Measurements from ENCODE around the gene RAB5IF.

RAB5IF gene

DNA sequence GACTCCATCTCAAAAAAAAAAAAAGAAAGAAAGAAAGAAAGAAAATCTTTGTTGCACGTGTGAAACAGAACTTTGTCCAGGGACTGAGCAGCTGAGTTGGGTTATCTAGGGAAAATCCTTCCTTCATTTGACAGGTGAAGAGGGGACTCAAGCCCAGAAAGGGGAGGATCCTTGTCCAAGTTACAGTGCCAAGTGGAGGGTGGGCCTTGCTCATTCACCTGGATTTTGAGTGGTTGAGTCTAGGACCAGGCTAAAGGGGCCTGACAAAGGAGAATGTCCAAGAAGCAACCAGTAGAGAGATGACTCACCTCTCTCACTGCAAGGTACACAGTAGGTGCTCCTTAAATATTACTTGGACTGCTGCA lies 29.5 kb upstream of the RAB5IF start:
- H3K27ac Mint-ChIP-seq, result peak overlapping the region; percentile 90
- ATAC-seq (ENCODE audit: low read depth) (no peak), DNase-seq (ENCODE audit: low spot score in 2 of 2) (no peak)
- H3K4me1 Mint-ChIP-seq, result peaks cover 30% of the 10 kb centered on the region
- H3K27me3 Mint-ChIP-seq, result no peaks in the 10 kb centered on the region
- no peaks in the 10 kb centered on the region for H3K9me3 Mint-ChIP-seq
- no peak overlapping the region for H3K4me3 Mint-ChIP-seq
- H3K36me3 Mint-ChIP-seq, result peaks cover 7% of the 10 kb centered on the region

DNA sequence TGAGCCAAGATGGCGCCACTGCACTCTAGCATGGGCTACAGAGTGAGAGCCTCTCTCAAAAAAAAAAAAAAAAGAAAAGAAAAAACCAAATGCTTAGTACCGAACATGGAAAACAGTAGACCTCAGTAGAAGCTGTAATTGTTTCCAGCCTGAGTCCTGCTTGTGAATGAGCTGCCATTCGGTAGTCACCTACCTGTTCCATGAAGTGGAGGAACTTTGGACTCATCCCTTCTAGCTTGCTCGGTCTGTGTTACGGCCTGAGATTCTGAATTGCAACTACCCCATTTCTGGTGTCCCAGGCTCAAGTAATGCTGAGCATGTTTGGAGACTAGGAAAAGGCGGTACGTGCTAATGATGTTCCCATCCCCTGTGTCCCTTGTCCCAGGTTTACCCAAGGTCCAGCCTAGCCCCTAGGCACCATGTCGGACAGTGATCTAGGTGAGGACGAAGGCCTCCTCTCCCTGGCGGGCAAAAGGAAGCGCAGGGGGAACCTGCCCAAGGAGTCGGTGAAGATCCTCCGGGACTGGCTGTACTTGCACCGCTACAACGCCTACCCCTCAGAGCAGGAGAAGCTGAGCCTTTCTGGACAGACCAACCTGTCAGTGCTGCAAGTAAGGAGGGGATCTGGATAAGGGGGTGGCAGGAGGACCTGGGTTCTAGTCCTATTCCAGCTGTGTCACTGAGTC lies 27.1 kb upstream of the RAB5IF start:
- DNase-seq (ENCODE audit: low spot score in 2 of 2), result no peak
- Mint-ChIP-seq H3K27ac (no peak overlapping the region), H3K4me1 (peaks cover 21% of the 10 kb centered on the region), H3K27me3 (no peaks in the 10 kb centered on the region), H3K4me3 (no peak overlapping the region), H3K36me3 (peaks cover 15% of the 10 kb centered on the region), H3K9me3 (no peaks in the 10 kb centered on the region)
- ATAC-seq (ENCODE audit: low read depth), result no peak

DNA sequence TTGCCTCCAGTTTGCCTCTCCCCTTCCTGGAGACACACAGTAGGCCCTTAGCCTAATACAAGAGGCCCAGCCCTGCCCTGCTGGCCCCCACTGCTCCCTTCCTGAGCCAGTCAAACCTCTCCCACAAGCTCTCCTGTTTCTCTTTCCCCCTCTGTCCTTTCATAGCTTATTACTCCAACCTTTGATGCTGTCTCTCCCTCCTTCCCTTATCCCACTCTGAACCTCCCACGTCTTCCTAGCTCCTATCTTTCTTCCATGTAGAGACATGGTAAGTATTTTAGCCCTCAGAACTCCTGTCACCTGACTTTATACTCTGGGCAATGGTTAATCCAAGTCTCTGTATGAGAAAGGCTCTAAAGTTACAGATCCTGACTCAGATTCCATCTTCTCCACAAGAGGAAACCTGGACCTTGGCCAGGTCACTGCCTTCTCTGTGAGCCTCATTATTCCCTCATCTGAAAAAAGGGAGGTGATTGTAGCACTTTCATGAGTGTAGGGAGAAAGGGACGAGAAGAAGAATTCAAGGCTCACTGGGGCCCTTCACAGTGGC lies 25.5 kb upstream of the RAB5IF start:
- no peak overlapping the region for H3K4me3 Mint-ChIP-seq
- no peak for DNase-seq (ENCODE audit: low spot score in 2 of 2)
- ATAC-seq (ENCODE audit: low read depth), result no peak

DNA sequence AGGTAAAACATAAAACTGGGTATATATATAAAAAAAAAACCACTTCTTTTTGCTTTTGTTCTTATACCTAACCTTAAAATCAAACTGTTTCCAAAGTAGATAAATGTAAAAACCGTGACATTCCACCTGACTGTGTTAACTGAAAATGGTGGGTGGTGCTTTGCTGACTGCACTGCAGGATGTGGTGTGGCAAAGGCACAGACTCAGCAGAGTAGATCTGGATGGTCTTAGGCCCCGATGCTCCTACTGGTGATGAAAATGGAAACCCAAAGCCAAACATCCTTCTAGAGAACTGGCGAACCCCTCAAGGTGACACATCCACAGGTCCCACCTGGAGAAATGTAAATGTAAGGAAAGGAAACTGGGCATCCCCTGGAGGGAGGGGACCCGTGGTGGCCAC lies 23.3 kb upstream of the RAB5IF start:
- Mint-ChIP-seq H3K36me3 (peaks cover 18% of the 10 kb centered on the region), H3K4me3 (no peak overlapping the region), H3K27ac (no peak overlapping the region), H3K9me3 (no peaks in the 10 kb centered on the region), H3K4me1 (peaks cover 10% of the 10 kb centered on the region), H3K27me3 (no peaks in the 10 kb centered on the region)
- DNase-seq (ENCODE audit: low spot score in 2 of 2) (no peak), ATAC-seq (ENCODE audit: low read depth) (no peak)

More for the DNA sequence above, 25.5 kb upstream of the RAB5IF start:
- H3K9me3 Mint-ChIP-seq, result no peaks in the 10 kb centered on the region
- H3K4me1 Mint-ChIP-seq, result peaks cover 16% of the 10 kb centered on the region
- H3K27me3 Mint-ChIP-seq, result no peaks in the 10 kb centered on the region
- H3K36me3 Mint-ChIP-seq, result peaks cover 18% of the 10 kb centered on the region
- peak overlapping the region; percentile 68 for H3K27ac Mint-ChIP-seq

DNA sequence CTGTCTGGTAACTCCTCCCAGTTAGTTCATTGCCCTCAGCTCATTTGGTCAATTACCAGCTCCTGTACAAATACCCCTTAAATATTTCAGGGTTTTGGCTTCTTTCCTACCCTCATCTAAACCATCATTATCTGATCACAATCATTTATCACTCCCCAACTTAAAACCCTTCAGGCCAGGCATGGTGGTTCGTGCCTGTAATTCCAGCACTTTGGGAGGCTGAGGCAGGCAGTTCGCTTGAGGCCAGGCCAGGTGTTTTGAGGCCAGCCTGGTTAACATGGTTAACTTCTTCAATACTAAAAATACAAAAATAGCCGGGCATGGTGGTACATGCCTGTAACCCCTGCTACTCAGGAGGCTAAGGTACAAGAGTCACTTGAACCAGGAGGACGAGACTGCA lies 22.8 kb upstream of the RAB5IF start:
- Mint-ChIP-seq H3K9me3 (no peaks in the 10 kb centered on the region), H3K27ac (no peak overlapping the region), H3K4me1 (peaks cover 10% of the 10 kb centered on the region), H3K27me3 (no peaks in the 10 kb centered on the region), H3K4me3 (no peak overlapping the region), H3K36me3 (peaks cover 18% of the 10 kb centered on the region)
- no peak for DNase-seq (ENCODE audit: low spot score in 2 of 2)
- ATAC-seq (ENCODE audit: low read depth), result no peak

DNA sequence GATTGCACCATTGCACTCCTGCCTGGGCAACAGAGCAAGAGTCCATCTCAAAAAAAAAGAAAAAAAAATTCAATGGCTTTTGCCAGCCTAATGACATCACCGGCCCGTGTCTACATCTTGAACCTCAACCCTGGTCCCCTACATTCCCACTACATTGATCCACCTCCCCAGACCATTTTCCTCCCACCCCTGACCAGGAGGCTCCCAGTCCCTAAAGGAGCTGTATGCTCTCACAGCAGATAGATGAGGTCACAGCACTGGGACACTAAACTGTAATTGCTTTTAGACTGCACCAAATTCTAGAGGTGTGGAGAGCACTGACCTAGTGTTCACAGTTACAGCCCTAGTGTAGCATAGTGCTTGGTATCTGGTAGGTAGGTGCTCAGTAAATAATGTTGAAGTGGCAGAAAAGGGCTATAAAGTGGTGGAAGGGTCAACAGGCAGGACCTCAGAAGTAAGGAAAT lies 21.5 kb upstream of the RAB5IF start:
- no peak overlapping the region for H3K4me3 Mint-ChIP-seq
- no peak for ATAC-seq (ENCODE audit: low read depth)

DNA sequence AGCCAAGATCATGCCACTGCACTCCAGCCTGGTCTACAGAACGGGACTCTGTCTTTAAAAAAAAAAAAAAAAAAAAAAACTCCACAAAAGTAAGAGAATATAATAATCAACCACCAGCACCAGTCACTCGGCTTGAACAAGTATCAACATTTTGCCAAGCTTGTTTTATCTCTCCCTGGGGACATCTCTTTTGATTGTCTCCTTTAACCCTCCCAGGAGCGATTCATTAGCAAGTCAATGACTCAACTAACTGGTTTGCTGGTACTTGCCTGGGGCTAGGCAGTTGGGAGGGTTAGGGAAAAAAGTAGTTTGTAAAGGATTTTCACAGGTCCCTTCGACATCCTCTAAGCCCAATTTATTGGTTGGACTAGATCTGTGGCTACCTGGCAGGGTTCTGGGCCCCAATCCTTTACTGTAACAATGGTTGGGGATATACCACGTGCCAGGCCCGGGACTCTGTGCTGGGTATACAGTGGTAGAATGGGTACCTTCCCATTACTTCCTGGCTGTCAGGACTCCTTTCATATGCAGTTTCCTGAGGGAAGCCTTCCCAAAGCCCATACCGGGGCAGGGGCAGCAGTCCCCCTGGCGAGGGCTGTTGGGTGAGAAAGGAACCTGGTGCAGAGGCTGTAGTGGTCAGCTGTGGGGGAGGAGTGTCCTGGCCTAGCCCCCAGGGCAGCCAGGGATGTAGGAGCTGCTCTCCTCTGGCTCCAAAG lies 20.0 kb upstream of the RAB5IF start:
- no peak overlapping the region for H3K4me3 Mint-ChIP-seq
- DNase-seq (ENCODE audit: low spot score in 2 of 2) (no peak), ATAC-seq (ENCODE audit: low read depth) (no peak)
- no peak overlapping the region for H3K27ac Mint-ChIP-seq
- no peaks in the 10 kb centered on the region for H3K9me3 Mint-ChIP-seq
- peaks cover 11% of the 10 kb centered on the region for H3K36me3 Mint-ChIP-seq
- peaks cover 14% of the 10 kb centered on the region for H3K4me1 Mint-ChIP-seq
- no peaks in the 10 kb centered on the region for H3K27me3 Mint-ChIP-seq

More for the DNA sequence above, 21.5 kb upstream of the RAB5IF start:
- Mint-ChIP-seq H3K4me1 (peaks cover 14% of the 10 kb centered on the region), H3K27ac (no peak overlapping the region), H3K9me3 (no peaks in the 10 kb centered on the region), H3K27me3 (no peaks in the 10 kb centered on the region), H3K36me3 (peaks cover 18% of the 10 kb centered on the region)
- DNase-seq (ENCODE audit: low spot score in 2 of 2), result no peak

DNA sequence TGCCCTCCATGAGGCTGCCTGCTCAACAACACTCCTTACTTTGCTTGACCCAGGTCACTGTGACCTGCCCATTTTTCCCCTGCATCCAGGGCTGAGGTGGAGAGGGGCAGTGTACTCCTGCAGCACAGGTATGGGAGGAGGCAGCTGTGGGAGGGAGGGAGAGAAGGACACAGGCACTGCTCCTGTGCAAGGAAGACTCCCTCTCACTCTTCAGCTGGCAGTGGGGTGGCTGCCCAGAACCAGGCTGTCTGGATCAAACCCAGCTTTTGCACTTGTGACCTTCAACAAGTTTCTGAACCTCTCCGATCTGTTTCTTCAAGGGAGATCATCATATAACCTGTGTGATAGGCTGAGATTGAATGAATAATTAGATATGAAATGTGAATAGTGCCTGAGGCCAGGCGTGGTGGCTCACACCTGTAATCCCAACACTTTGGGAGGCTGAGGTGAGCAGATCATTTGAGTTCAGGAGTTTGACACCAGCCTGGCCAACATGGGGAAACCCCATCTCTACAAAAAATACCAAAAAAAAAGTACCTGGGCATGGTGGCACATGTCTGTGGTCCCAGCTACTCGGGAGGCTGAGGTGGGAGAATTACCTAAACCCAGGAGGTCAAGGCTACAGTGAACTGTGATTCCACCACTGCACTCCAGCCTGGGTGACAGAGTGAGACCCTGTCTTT lies 18.1 kb upstream of the RAB5IF start:
- ATAC-seq (ENCODE audit: low read depth) (peak; percentile 44), DNase-seq (ENCODE audit: low spot score in 2 of 2) (no peak)
- no peak overlapping the region for H3K4me3 Mint-ChIP-seq
- H3K4me1 Mint-ChIP-seq, result peaks cover 14% of the 10 kb centered on the region
- peak overlapping the region; percentile 81 for H3K27ac Mint-ChIP-seq
- no peaks in the 10 kb centered on the region for H3K27me3 Mint-ChIP-seq
- no peaks in the 10 kb centered on the region for H3K9me3 Mint-ChIP-seq
- peaks cover 11% of the 10 kb centered on the region for H3K36me3 Mint-ChIP-seq

DNA sequence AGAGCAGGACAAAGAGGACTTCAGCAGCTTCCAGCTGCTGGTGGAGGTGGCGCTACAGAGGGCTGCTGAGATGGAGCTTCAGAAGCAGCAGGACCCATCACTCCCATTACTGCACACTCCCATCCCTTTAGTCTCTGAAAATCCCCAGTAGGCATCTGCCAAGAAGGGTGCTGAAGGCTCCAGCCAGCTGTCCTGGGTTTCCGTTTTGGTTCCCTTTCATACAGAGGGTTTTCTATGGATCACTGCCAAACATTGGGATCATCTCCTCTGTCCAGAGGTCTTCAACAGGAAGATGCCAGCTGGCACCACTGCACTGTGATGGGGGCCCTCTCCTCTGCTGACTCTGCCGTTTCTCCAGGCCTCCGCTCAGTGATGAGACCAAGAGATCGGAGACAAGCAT lies 14.3 kb upstream of the RAB5IF start:
- Mint-ChIP-seq H3K4me3 (no peak overlapping the region), H3K9me3 (no peaks in the 10 kb centered on the region), H3K4me1 (peaks cover 35% of the 10 kb centered on the region), H3K27ac (peak overlapping the region; percentile 98), H3K36me3 (peaks cover 8% of the 10 kb centered on the region), H3K27me3 (no peaks in the 10 kb centered on the region)
- ATAC-seq (ENCODE audit: low read depth) (no peak), DNase-seq (ENCODE audit: low spot score in 2 of 2) (no peak)

DNA sequence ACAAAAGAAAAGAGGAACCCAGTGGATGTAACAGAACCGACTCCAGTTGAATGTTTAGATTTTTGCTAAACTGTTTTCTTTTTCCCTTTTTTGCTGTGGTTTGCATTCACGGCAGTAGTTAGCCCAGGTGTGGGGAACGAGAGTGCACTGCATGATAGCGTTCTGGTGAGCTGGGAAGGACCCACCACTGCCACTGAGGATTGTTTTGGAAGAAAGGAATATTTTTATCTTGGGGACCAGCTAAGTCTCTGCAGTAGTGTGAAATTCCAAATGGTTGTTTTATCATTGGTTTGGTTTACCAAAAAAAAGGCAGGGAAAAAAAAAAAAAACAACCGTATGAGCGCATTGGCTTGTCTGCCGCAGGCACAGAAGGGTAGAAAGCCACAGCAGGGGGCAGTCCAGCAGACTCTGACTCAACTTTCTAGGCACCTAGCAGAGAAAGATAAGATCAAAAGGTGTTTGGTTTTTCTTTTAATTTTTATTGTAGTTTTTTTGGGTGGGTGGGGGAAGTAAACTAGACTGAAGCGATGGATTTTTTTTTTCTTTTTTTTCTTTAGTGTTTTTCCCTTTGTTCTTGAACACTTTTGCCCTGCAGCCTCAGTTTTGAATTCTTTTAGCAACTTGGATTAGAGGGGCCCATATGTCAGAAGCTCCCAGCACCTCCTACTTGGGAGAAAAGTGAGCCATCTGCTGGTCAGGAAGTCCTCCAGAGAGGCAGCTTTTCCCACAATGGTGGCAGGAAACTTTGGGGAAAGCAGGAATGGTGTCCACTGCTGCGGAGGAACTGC lies 13.5 kb upstream of the RAB5IF start:
- Mint-ChIP-seq H3K27ac (peak overlapping the region; percentile 98), H3K27me3 (no peaks in the 10 kb centered on the region), H3K4me1 (peaks cover 31% of the 10 kb centered on the region), H3K9me3 (no peaks in the 10 kb centered on the region), H3K36me3 (peaks cover 8% of the 10 kb centered on the region), H3K4me3 (no peak overlapping the region)
- DNase-seq (ENCODE audit: low spot score in 2 of 2), result no peak
- ATAC-seq (ENCODE audit: low read depth), result no peak

DNA sequence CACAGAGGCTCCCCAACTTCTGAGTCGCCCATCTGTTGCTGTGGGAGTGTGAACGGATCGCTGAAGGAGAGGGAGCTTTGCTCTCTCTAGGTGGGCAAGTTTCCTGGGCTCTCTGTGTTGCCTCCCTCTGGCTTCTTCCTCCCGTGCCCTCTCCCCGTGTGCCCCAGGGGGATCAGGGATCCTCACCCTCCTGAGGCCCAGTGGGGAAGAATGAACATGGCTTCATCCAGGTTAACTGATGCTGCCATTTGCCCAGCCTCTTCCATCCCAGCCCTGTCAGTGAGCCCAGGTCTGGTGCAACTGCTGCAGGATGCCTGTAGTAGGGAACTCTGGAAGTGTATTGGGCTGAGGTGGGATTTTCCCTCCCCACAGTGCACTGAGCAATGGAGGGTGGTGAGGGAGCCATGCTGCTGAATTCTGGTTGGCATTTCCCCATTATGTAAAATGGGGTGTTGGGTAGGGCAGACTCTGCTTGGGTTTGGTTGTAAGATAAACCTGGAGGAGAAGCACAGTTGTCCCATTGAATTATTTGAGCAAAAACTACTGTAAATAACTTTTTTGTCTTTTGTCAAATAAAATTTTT lies 12.1 kb upstream of the RAB5IF start:
- Mint-ChIP-seq H3K27ac (peak overlapping the region; percentile 98), H3K9me3 (no peaks in the 10 kb centered on the region), H3K27me3 (no peaks in the 10 kb centered on the region), H3K4me1 (peaks cover 30% of the 10 kb centered on the region), H3K36me3 (peaks cover 8% of the 10 kb centered on the region), H3K4me3 (peak overlapping the region; percentile 24)
- ATAC-seq (ENCODE audit: low read depth) (no peak), DNase-seq (ENCODE audit: low spot score in 2 of 2) (no peak)

DNA sequence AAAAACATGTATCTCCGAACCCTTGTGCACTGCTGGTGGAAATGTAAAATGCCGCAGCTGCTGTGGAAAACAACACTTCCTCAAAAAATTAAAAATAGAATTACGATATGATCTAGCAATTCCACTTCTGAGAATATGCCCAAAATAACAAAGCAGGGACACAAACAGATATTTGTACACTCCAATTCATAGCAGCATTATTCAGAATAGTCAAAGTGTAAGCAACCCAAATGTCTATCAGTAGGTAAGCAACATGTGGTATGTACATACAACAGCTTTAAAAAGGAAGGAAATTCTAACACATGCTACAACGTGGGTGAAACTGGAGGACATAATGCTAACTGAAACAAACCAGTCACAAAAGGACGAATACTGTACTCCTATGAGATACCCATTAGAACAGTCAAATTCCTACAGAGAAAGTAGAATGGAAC lies 5.7 kb upstream of the RAB5IF start:
- no peaks in the 10 kb centered on the region for H3K9me3 Mint-ChIP-seq
- H3K36me3 Mint-ChIP-seq, result no peaks in the 10 kb centered on the region
- no peaks in the 10 kb centered on the region for H3K27me3 Mint-ChIP-seq
- peak overlapping the region; percentile 87 for H3K27ac Mint-ChIP-seq
- ATAC-seq (ENCODE audit: low read depth) (peak; percentile 12), DNase-seq (ENCODE audit: low spot score in 2 of 2) (no peak)
- peak overlapping the region; percentile 33 for H3K4me3 Mint-ChIP-seq
- H3K4me1 Mint-ChIP-seq, result peaks cover 27% of the 10 kb centered on the region

DNA sequence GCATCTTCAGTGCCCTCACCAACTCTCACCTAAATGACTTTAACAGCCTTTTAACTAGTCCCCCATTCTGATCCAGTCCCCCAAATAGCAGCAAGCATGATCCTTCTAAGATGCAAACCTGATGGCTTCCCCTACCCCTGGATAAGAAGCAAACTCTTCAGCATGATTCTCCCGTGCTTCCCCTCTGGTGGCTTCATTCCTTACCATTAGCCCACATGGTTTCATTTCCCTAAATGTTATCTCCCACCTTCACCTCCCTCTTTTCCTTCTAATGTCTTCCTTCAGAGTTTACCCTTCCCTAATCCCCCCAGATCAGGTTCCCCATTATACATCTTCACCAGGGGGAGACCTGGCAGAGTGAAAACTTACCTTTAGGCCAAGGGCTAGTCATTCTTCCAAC lies 4.0 kb upstream of the RAB5IF start:
- Mint-ChIP-seq H3K27ac (peak overlapping the region; percentile 92), H3K36me3 (no peaks in the 10 kb centered on the region), H3K27me3 (no peaks in the 10 kb centered on the region), H3K9me3 (no peaks in the 10 kb centered on the region), H3K4me3 (peak overlapping the region; percentile 30), H3K4me1 (peaks cover 27% of the 10 kb centered on the region)
- DNase-seq (ENCODE audit: low spot score in 2 of 2) (no peak), ATAC-seq (ENCODE audit: low read depth) (no peak)
